ENCODE measurements around the gene DACH1. TPM values are rescaled to one million over a fixed set of nuclear protein-coding genes. Genes with fewer than 3 reads are reported as not detected.

The DACH1 gene
- not detected for total RNA-seq (2021; ENCODE audit: unreplicated experiment)
- not detected in 2 replicates for polyA plus RNA-seq (2012)
- percentile 1 among the genes with signal in this experiment for Bru-seq, nascent RNA
- BruChase-seq, experiment 1, labeled RNA remaining after a 6-hour chase = percentile 1 among the genes with signal in this experiment
- BruChase-seq, experiment 2, labeled RNA remaining after a 2-hour chase = percentile 1 among the genes with signal in this experiment
- long read RNA-seq = 0 reads

DNA sequence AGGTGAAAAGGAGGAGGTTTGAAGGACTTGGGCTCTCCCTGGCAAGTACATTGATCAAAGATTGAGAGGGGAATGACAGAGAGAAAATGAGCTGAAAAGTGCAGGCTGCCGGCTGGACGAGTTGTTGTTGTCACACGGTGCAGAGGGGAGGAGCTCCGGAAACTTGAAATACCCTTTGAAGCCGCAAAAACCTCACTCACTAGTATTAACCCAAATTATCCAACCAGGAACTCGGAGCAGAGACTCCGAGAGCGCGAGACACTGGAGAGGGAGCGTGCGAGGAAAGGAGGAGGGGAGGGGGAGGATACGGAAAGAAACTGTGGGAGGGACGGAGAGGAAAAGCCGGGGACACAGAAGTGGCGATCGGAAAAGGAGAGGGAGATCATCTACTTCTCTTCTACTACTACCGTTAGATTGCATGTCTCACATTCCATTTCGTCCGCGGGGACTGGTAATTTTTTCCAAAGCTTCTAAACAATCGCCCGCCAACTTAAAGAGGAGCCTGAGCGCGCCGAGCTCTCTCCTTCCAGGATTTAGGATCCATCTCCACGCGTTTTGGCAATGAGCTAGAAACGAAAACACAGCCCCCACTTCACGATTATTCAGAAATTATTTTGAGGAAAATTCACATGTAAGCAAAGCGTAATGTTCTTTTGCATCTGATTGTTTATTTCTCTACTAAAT lies at the start of gene DACH1:
DACH1 (minus strand) TSS at position 74 of the 684 bp plus-strand sequence.
- Histone ChIP-seq H4K20me1 (ENCODE audit: insufficient read depth) (no peaks in the 10 kb centered on the region), H2AFZ (ENCODE audit: low read depth, low read length, poor library complexity, severe bottlenecking) (no peak within 1 kb of the TSS), H3K27ac (ENCODE audit: low read depth, low read length) (no peak within 1 kb of the TSS), H3K4me2 (ENCODE audit: low read length) (no peak within 1 kb of the TSS), H3K9me2 (ENCODE audit: insufficient read depth) (no peaks in the 10 kb centered on the region), H3K4me1 (ENCODE audit: control insufficient read depth in 1 of 2, insufficient read depth in 2 of 2, low read length in 2 of 2) (no peaks in the 10 kb centered on the region), H3K4me3 (replicated peaks in 1 of 2; ENCODE audit: low read depth in 1 of 2, low read length in 2 of 2) (no peak within 1 kb of the TSS), H3K79me2 (ENCODE audit: insufficient read depth, low read length) (no peaks in the 10 kb centered on the region), H3K9ac (ENCODE audit: low read length) (no peak within 1 kb of the TSS), H3K36me3 (ENCODE audit: control insufficient read depth in 1 of 2, insufficient read depth in 2 of 2, low read length in 2 of 2) (no peaks in the 10 kb centered on the region), H3K9me3 (ENCODE audit: control insufficient read depth in 1 of 2, insufficient read depth in 1 of 2, low read depth in 1 of 2, low read length in 2 of 2) (no peaks in the 10 kb centered on the region; a peak in 1 of 4 replicates), H3K27me3 (ENCODE audit: insufficient read depth, low read length) (no peaks in the 10 kb centered on the region)
- BruUV-seq (replicated peaks) = no TSS peak
- intact Hi-C loops (cut with micrococcal nuclease) = no loop called here
- RAD21 ChIA-PET (ENCODE audit: low non-redundant PET in 1 of 2, low total read pairs in 2 of 2, uncharacterized antibody in 2 of 2, unreplicated experiment in 2 of 2) = no interaction called here
- CTCF ChIA-PET = no interaction called here
- TF ChIP-seq, protein P1, sequence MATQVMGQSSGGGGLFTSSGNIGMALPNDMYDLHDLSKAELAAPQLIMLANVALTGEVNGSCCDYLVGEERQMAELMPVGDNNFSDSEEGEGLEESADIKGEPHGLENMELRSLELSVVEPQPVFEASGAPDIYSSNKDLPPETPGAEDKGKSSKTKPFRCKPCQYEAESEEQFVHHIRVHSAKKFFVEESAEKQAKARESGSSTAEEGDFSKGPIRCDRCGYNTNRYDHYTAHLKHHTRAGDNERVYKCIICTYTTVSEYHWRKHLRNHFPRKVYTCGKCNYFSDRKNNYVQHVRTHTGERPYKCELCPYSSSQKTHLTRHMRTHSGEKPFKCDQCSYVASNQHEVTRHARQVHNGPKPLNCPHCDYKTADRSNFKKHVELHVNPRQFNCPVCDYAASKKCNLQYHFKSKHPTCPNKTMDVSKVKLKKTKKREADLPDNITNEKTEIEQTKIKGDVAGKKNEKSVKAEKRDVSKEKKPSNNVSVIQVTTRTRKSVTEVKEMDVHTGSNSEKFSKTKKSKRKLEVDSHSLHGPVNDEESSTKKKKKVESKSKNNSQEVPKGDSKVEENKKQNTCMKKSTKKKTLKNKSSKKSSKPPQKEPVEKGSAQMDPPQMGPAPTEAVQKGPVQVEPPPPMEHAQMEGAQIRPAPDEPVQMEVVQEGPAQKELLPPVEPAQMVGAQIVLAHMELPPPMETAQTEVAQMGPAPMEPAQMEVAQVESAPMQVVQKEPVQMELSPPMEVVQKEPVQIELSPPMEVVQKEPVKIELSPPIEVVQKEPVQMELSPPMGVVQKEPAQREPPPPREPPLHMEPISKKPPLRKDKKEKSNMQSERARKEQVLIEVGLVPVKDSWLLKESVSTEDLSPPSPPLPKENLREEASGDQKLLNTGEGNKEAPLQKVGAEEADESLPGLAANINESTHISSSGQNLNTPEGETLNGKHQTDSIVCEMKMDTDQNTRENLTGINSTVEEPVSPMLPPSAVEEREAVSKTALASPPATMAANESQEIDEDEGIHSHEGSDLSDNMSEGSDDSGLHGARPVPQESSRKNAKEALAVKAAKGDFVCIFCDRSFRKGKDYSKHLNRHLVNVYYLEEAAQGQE (IDR thresholded peaks at IDR 0.05; ENCODE audit: low read depth) = no peak
- TF ChIP-seq, protein P2, sequence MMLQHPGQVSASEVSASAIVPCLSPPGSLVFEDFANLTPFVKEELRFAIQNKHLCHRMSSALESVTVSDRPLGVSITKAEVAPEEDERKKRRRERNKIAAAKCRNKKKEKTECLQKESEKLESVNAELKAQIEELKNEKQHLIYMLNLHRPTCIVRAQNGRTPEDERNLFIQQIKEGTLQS (IDR thresholded peaks at IDR 0.05) = no peak
- TF ChIP-seq RAD21 (IDR thresholded peaks at IDR 0.05; ENCODE audit: low read depth) = no peak
- no peak for TF ChIP-seq ELF1 (IDR thresholded peaks at IDR 0.05; ENCODE audit: borderline replicate concordance, low read depth)
- no peak for TF ChIP-seq YY1 (IDR thresholded peaks at IDR 0.05; ENCODE audit: extremely low read depth, insufficient replicate concordance, low read depth, low read length)
- no peak for TF ChIP-seq EGR1 (IDR thresholded peaks at IDR 0.05; ENCODE audit: low read depth)
- TF ChIP-seq, protein P3, sequence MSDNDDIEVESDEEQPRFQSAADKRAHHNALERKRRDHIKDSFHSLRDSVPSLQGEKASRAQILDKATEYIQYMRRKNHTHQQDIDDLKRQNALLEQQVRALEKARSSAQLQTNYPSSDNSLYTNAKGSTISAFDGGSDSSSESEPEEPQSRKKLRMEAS (IDR thresholded peaks at IDR 0.05) = no peak
- no peak for TF ChIP-seq JUND (IDR thresholded peaks at IDR 0.05)
- TF ChIP-seq CBX3 (IDR thresholded peaks at IDR 0.05; ENCODE audit: low read depth) = no peak
- no peak for TF ChIP-seq CEBPB (IDR thresholded peaks at IDR 0.05; ENCODE audit: low read depth)
- TF ChIP-seq, protein P4, sequence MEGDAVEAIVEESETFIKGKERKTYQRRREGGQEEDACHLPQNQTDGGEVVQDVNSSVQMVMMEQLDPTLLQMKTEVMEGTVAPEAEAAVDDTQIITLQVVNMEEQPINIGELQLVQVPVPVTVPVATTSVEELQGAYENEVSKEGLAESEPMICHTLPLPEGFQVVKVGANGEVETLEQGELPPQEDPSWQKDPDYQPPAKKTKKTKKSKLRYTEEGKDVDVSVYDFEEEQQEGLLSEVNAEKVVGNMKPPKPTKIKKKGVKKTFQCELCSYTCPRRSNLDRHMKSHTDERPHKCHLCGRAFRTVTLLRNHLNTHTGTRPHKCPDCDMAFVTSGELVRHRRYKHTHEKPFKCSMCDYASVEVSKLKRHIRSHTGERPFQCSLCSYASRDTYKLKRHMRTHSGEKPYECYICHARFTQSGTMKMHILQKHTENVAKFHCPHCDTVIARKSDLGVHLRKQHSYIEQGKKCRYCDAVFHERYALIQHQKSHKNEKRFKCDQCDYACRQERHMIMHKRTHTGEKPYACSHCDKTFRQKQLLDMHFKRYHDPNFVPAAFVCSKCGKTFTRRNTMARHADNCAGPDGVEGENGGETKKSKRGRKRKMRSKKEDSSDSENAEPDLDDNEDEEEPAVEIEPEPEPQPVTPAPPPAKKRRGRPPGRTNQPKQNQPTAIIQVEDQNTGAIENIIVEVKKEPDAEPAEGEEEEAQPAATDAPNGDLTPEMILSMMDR (IDR thresholded peaks at IDR 0.05 in 2 of 3, conservative IDR thresholded peaks at IDR 0.05 in 1 of 3; ENCODE audit: borderline replicate concordance in 1 of 3, insufficient read depth in 1 of 3, low read depth in 2 of 3, low read length in 2 of 3) = no peak
- ATAC-seq = no peak
- POLR2A ChIA-PET = no interaction called here
- no peak for DNase-seq (ENCODE audit: low read depth, low spot score)

Measured in HCT116 (cell line).